HAP-1 (cell line): Measurements from ENCODE around the gene AIP.

Source experiments
- DNase-seq, 2 experiments: peaks; one replicate each; pipeline ENCODE4 v3.0.0-alpha.2; 2016 to 2020; ENCODE audit warnings: low spot score in 2 of 2
- H3K27me3 ChIP-seq: fragments of 250-450 bp; sonication (Bioruptor Pico); 2 replicates; pipeline ENCODE4 v1.5.1; 2020; ENCODE audit warnings: low read depth, mild to moderate bottlenecking, moderate library complexity
- H3K36me3 ChIP-seq: fragments of 250-450 bp; sonication (Bioruptor Pico); replicated peaks from 2 replicates; pipeline ENCODE4 v1.5.1; 2020; ENCODE audit warnings: mild to moderate bottlenecking
- H3K4me1 ChIP-seq: fragments of 250-450 bp; sonication (Bioruptor Pico); 2 replicates; pipeline ENCODE4 v1.5.1; 2020; ENCODE audit warnings: mild to moderate bottlenecking
- H3K4me3 ChIP-seq: fragments of 250-450 bp; sonication (Bioruptor Pico); 2 replicates; pipeline ENCODE4 v1.5.1; 2020; ENCODE audit warnings: mild to moderate bottlenecking, moderate library complexity
- H3K9me3 ChIP-seq: fragments of 250-450 bp; sonication (Bioruptor Pico); 2 replicates; pipeline ENCODE4 v1.5.1; 2020; ENCODE audit warnings: mild to moderate bottlenecking, moderate library complexity
- in situ Hi-C: fragments of 300-500 bp; cut with MboI; formaldehyde crosslinking; loops from 3 replicates; pipeline ENCODE4 v1.14.3; 2020; ENCODE audit warnings: low sequenced_read_pairs, inconsistent platforms, mixed read lengths

Gene AIP

DNA sequence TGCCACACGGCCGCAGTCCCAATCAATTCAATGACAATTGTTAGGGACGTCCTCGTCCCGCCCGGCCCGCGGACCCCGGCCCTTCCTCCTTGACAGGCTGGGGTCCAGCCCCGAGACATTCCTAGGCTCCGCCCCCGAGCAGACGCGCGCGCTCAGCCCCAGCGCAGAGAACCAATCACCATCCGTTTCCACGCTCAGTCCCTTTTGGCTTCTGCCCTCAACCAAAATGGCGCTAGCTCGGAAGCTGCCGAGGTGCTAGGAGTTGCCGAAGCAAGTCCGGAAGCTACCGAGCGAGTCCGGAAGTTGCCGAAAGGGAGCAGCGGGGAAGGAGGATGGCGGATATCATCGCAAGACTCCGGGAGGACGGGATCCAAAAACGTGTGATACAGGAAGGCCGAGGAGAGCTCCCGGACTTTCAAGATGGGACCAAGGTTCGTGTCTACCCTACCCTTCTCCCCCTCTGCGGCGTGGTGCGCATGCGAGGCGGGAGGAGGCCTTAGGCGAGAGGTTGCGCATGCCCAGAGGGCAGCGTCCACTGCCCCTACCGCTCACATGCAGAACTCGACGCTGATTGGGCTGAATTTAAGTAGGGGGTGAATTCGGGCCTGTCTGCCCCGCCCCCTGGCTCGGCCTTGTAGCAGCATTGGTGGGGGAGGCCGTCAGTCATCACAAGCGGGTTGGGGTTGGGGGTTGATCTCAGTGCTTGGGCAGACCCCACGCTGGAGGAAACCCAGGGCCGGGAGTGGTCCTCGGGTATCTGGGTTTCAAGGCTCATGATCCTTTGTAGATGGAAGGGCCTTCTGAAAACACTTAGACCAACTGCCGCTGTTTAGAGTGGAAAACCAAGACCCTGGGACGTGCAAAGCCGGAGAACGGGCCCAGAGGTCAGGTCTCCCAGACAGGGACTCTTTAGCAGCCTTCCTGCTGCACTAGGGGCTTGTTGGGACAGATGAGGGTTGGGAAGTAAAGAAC, at the start of gene AIP:
Gene AIP, plus strand, starts transcription at position 200 of the 972 bp plus-strand sequence. Its CDS starts 133 bp downstream, at position 333.
- H3K36me3 ChIP-seq = no peaks in the 10 kb centered on the region; the same call in 1 of the 2 replicates
- H3K27me3 ChIP-seq = no peaks in the 10 kb centered on the region
- H3K4me3 ChIP-seq = peak within 1 kb of the TSS; percentile 39
- DNase-seq = peak; percentile 98 to 99
- in situ Hi-C loops = no loop called here
- peaks cover 15% of the 10 kb centered on the region for H3K4me1 ChIP-seq
- H3K9me3 ChIP-seq = no peaks in the 10 kb centered on the region

DNA sequence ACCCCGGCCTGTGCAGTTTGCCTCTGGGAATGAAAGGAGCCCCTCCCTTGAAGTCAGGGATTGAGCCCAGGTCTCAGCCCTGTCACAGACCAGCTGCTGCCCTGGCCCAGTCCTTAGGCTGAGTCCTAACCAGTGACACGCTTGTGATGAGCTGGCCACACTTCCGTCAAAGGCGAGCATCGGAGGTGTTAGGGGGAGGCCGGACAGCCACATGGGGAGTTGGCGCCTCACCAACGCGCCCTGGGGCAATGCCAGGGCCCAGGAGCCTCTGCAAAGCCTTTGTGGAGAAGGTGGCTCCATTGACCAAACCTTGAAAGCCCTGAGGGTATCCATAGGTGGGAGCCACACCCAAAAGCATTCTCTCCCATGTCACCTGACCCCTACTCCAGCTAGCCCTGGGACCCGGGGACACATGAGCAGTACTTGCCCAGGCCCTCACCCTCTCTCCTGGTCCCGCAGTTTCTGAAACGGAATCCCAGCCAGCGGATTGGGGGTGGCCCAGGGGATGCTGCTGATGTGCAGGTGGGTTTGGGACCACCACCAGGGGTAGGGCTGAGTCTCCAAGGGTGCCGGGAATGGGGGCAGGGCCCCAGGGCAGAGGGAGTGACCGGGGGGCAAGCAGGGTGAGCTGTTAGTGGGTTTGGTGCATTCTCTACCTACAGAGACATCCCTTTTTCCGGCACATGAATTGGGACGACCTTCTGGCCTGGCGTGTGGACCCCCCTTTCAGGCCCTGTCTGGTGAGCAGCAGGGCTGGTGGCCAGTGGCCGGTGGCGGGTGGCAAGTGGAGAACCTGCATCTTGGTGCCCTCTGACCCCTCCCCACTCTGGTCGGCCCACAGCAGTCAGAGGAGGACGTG, 49.1 kb upstream of the AIP start:
- no peak overlapping the region for H3K4me3 ChIP-seq
- in situ Hi-C loops = no loop called here
- H3K4me1 ChIP-seq = peaks cover 5% of the 10 kb centered on the region
- peaks cover 66% of the 10 kb centered on the region for H3K36me3 ChIP-seq
- no peaks in the 10 kb centered on the region for H3K27me3 ChIP-seq
- no peak for DNase-seq
- no peaks in the 10 kb centered on the region for H3K9me3 ChIP-seq

DNA sequence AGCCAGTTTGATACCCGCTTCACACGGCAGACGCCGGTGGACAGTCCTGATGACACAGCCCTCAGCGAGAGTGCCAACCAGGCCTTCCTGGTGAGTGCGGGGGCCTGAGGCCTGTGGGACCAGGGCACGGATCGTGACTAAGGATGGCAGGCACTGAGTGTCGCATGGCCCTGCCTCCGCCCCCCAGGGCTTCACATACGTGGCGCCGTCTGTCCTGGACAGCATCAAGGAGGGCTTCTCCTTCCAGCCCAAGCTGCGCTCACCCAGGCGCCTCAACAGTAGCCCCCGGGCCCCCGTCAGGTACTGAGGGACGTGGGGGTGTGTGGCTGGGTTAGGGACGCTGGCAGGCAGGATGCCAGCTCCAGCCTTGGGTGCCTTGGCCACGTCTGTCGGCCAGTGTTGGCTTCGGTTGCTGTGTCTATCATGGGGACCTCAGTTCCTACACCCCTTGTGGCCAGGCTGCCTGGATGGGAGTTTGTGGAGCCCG, 48.4 kb upstream of the AIP start:
- no peak overlapping the region for H3K4me3 ChIP-seq
- H3K4me1 ChIP-seq = peaks cover under 1% of the 10 kb centered on the region
- in situ Hi-C loops = no loop called here
- H3K36me3 ChIP-seq = peaks cover 64% of the 10 kb centered on the region
- no peak for DNase-seq
- H3K27me3 ChIP-seq = no peaks in the 10 kb centered on the region
- no peaks in the 10 kb centered on the region for H3K9me3 ChIP-seq

DNA sequence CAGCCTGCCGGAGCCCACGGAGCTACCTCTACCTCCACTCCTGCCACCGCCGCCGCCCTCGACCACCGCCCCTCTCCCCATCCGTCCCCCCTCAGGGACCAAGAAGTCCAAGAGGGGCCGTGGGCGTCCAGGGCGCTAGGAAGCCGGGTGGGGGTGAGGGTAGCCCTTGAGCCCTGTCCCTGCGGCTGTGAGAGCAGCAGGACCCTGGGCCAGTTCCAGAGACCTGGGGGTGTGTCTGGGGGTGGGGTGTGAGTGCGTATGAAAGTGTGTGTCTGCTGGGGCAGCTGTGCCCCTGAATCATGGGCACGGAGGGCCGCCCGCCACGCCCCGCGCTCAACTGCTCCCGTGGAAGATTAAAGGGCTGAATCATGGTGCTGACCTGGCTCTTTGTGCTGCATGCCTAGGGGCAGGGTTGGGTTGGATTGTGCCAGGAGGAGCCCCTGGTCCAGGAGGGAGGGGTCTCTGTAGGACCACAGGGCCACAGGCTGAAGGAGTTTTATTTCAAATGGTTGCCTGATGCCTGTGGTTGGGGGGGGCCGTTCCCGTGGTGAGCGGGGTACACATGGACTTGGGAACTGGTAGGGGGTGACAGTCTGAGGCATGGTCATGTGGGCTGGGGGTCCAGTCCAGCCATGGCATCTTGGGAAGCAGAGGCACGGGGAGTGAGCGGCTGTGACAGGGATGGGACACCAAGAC, 47.6 kb upstream of the AIP start:
- no peak for DNase-seq
- Histone ChIP-seq H3K4me3 (no peak overlapping the region), H3K27me3 (no peaks in the 10 kb centered on the region), H3K4me1 (no peaks in the 10 kb centered on the region), H3K36me3 (peaks cover 68% of the 10 kb centered on the region), H3K9me3 (no peaks in the 10 kb centered on the region)
- in situ Hi-C loops = no loop called here

DNA sequence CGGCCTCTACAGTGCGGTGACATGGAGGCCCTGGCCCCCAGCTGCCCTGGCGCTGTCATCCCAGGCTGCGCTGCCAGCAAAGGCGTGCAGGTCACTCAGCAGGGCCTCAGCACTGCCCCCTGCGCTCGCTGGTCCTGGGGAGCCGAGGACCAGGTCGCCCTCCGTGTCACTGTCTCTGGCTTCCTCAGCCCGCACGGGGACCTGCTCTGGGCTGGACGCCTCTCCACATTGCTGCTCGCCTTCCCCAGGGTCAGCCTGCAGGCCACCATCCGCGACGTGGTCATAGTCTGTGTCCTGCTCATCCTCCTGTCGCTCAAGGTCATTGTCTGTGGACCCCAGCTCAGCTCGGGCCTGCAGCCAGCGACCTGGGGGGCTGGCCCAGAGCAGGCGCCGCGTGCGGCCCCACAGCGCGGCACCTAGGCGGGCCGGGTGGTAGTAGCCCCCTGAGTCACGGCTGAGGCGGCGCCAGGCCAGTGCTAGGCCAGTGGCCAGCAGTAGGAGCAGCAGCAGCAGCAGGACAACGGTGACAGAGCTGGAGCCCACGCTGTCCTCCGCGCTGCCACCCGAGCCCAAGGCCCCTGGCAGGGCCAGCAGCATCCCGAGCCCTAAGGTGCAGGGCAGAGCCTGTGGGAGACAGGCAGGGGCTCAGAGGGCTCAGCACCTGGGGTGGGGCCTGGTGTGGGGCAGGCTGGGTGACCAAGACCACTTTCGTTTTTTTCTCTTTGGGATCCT, 46.9 kb upstream of the AIP start:
- H3K36me3 ChIP-seq = peaks cover 70% of the 10 kb centered on the region
- H3K4me1 ChIP-seq = no peaks in the 10 kb centered on the region
- in situ Hi-C loops = no loop called here

DNA sequence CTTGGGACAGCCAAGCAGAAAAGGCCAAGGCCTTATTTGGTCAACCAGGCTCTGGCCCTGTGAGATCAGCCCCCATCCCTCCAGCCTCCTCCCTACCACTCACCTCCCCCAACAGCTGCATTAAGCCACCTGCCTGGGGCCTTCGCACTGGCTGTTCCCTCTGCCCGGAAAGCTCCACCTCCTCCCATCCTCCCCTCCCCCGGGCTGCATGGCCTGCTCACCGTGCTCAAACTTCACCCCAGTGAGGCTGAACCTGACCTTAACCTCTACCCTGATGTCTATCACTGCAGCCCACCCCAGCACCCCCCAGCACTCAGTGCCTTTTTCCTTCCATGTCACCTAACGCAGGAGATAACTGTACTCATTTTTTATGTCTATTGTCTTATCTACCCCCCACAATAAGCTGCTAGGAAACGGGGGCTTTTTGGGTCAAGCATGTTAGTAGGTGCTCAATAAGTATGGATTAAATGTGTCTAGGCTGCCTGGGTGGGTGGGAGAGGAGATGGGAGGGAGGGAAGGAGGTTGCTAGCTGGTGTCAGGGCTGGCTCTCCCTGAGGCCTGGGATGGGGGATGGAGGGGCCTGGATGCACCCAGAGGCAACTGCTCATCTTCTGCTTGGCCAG, 46.3 kb upstream of the AIP start:
- Histone ChIP-seq H3K27me3 (no peaks in the 10 kb centered on the region), H3K9me3 (no peaks in the 10 kb centered on the region), H3K36me3 (peaks cover 68% of the 10 kb centered on the region), H3K4me1 (no peaks in the 10 kb centered on the region), H3K4me3 (no peak overlapping the region)
- DNase-seq = peak in 1 of 2 experiments; percentile 57
- in situ Hi-C loops = no loop called here

More for the DNA sequence above, 46.9 kb upstream of the AIP start:
- H3K27me3 ChIP-seq = no peaks in the 10 kb centered on the region
- no peak for DNase-seq
- H3K4me3 ChIP-seq = no peak overlapping the region
- no peaks in the 10 kb centered on the region for H3K9me3 ChIP-seq

DNA sequence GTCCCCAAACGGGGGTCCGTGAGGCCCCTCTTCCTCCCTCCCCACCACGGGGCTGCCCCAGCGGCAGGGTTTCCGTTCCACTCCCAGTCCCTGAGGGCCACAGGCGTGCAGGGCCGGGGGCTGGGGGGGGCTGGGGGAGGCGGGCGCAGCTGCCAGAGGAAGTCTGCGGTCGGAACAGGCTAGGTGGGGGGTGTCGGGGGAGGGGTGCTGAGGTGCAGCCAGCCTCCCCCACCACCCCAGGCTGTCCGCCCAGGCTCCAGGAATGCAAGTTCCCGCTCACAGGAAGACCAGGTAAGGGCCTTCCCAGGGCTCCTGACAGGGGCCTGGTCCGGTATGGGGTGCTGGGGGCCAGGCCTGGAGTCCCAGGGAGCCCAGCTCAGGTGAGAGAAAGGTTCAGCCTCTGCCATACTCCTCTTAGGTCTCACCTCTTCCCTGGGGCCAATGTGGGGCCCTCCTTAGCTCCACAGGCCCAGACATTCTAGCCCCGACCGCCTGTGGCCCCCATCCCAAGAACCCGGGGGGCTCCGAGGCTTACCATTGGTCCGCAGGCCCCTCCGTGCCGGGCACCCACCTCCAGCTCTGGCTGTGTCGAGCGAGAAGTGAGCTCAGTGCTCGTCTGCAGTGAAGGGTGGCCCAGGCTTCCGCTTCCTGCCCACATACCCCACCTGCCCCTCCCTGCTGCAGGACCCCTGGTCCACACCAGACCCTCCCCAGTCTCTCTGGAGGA, 45.6 kb upstream of the AIP start, which contains the start of gene PTPRCAP:
Gene PTPRCAP, minus strand, starts transcription at position 601 of the 727 bp plus-strand sequence. Its CDS starts 63 bp downstream, at position 538.
- no peak for DNase-seq

DNA sequence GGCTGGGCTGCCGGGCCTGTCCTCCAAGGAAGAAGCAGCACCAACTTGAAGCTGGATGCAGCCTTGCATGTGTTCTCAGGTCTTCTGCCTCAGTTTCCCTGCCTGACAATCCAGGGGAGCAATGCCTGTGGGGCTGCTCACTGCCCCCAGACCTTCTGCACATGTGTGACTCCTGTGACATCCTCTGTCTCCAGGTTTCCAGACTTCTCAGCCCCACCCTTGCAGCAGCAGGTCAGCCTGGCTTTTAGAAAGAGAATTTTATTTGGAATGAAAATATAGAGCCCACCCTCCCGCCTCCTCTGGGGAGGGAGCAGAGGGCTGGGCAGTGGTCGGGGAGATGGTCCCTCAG, 45.0 kb upstream of the AIP start:
- no peaks in the 10 kb centered on the region for H3K27me3 ChIP-seq
- H3K9me3 ChIP-seq = no peaks in the 10 kb centered on the region
- no peaks in the 10 kb centered on the region for H3K4me1 ChIP-seq
- in situ Hi-C loops = no loop called here
- H3K36me3 ChIP-seq = peaks cover 60% of the 10 kb centered on the region
- H3K4me3 ChIP-seq = no peak overlapping the region
- DNase-seq = no peak

More for the DNA sequence above, 45.6 kb upstream of the AIP start, which contains the start of gene PTPRCAP:
- H3K4me3 ChIP-seq = no peak within 1 kb of the TSS
- in situ Hi-C loops = no loop called here
- H3K9me3 ChIP-seq = no peaks in the 10 kb centered on the region
- peaks cover 65% of the 10 kb centered on the region for H3K36me3 ChIP-seq
- H3K27me3 ChIP-seq = no peaks in the 10 kb centered on the region
- H3K4me1 ChIP-seq = no peaks in the 10 kb centered on the region

DNA sequence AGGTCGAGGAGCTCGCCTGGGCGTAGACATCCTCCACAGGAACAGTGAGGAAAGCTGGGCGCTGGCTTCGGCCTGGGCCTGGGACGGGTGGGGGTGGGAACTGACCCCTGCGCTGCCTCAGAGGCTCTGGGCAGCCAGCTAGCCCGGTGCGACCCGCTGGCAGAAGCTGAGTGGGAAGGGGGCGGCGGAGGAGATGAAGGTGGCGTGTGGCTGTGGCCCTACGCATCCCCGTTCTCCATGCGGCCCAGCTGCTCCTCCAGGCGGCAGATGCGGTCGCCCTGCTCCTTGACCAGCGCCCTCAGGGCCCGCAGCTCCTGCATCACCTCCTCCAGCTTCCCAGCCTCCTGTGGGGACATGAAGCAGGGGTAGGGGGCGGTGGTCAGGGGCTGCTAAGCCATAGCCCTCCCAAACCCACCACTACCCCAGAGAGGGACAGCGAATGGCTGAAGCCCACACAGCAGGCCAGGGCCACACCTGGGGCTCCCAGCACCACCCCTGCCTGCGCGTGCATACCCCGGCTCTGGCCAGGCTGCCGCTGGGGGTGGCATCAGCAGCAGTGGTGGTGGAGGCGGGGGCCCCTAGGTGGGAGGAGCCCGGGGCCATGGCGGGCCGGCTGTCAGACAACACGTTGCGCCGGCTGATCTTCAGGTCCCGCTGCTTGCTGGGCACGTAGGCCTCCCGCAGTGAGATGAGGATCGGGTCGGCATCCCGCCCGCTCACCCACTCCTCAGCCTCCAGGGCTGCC, 44.5 kb upstream of the AIP start:
- no peaks in the 10 kb centered on the region for H3K4me1 ChIP-seq
- no peak for DNase-seq
- H3K4me3 ChIP-seq = no peak overlapping the region
- no peaks in the 10 kb centered on the region for H3K27me3 ChIP-seq
- H3K9me3 ChIP-seq = no peaks in the 10 kb centered on the region
- in situ Hi-C loops = no loop called here
- H3K36me3 ChIP-seq = peaks cover 55% of the 10 kb centered on the region

DNA sequence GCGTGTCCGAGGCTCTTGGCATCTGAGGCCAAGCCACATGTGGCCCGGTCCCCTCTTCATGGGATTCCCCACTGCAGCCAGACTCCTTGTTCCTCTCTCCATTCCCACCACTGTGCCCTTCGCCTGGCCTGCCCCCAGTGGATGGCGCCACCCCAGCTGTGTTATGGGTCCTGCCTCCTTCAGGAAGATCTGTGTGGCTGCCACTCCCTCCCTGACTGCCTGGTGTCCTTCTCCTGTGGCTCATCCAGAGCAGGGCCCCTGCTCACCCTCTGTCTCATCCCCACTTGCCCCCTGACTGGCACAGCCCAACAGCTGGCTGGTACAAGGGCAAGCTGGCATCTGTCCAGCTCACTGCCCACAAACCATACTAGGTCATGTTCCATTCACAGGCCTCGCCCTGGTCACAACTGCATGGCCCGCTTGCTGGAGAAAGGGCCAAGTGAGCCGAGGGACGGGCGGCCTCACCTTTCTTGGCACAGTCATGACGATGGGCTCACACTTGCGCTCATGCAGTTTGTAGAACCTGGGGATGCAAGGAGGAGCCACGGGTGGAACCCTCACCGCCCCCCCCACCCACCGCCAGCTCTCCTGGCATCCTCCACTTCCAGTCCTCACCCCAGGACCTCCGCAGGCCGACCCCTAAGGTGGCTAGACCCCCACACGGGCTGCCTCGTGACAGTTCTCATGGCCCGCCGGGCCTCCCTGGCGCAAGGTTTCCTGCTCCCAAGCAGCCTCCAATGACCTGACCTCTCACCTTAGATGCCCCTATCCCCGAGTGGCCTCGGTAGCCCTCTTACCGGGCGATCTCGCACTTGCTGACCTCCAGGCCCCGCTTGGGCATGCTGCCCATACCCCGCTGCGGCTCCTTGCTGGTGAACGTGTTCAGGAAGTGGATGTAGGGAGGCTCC, 43.3 kb upstream of the AIP start:
- H3K36me3 ChIP-seq = peaks cover 45% of the 10 kb centered on the region

More for the DNA sequence above, 43.3 kb upstream of the AIP start:
- Histone ChIP-seq H3K4me1 (peaks cover 4% of the 10 kb centered on the region; the same call in 1 of the 2 replicates), H3K27me3 (no peaks in the 10 kb centered on the region), H3K9me3 (no peaks in the 10 kb centered on the region), H3K4me3 (no peak overlapping the region)
- no peak for DNase-seq
- in situ Hi-C loops = no loop called here
